SK-N-SH treated with all-trans-retinoic acid at 6 μM for 48 hours (cell line): Measurements from ENCODE around the gene CAV1.

Experiments used
- ATAC-seq: fragments of 200-7000 bp; cut with Tn5 transposase; 3 replicates; pipeline ENCODE4 v1.9.1; 2020; ENCODE audit warnings: mild to moderate bottlenecking, moderate library complexity
- ARNTL ChIP-seq: fragments of 450-650 bp; formaldehyde crosslinking; IDR thresholded peaks from 2 replicates; pipeline ENCODE4 v1.5.0; 2020; ENCODE audit warnings: low read depth, mild to moderate bottlenecking, moderate library complexity, borderline replicate concordance
- BACH2 ChIP-seq: fragments of 250-450 bp; sonication (Bioruptor Pico); IDR thresholded peaks from 2 replicates; pipeline ENCODE4 v1.9.0; 2021; ENCODE audit warnings: mild to moderate bottlenecking, borderline replicate concordance
- CSDC2 ChIP-seq: fragments of 250-450 bp; sonication (Bioruptor Pico); IDR thresholded peaks from 2 replicates; pipeline ENCODE4 v1.5.0; 2020; ENCODE audit warnings: mild to moderate bottlenecking, moderate library complexity
- ESRRG ChIP-seq: fragments of 250-450 bp; sonication (Bioruptor Pico); IDR thresholded peaks from 2 replicates; pipeline ENCODE4 v1.6.1; 2021; ENCODE audit warnings: mild to moderate bottlenecking
- GLIS3 ChIP-seq: fragments of 250-450 bp; sonication (Bioruptor Pico); IDR thresholded peaks from 2 replicates; pipeline ENCODE4 v1.5.0; 2020; ENCODE audit warnings: mild to moderate bottlenecking, moderate library complexity
- ISL1 ChIP-seq: fragments of 250-450 bp; sonication (Bioruptor Pico); IDR thresholded peaks from 2 replicates; pipeline ENCODE4 v2.1.2; 2022; ENCODE audit warnings: mild to moderate bottlenecking, moderate library complexity
- OSR1 ChIP-seq: fragments of 250-450 bp; sonication (Bioruptor Pico); IDR thresholded peaks from 2 replicates; pipeline ENCODE4 v1.8.0; 2022; ENCODE audit warnings: moderate library complexity, mild to moderate bottlenecking, inconsistent platforms
- PPARA ChIP-seq: fragments of 250-450 bp; sonication (Bioruptor Pico); IDR thresholded peaks from 2 replicates; pipeline ENCODE4 v1.5.0; 2020; ENCODE audit warnings: mild to moderate bottlenecking, borderline replicate concordance
- RARB ChIP-seq: fragments of 250-450 bp; sonication (Bioruptor Pico); IDR thresholded peaks from 2 replicates; pipeline ENCODE4 v1.8.0; 2021; ENCODE audit warnings: mild to moderate bottlenecking, moderate library complexity
- SNAI2 ChIP-seq: fragments of 250-450 bp; sonication (Bioruptor Pico); IDR thresholded peaks from 2 replicates; pipeline ENCODE4 v1.5.0; 2020; ENCODE audit warnings: mild to moderate bottlenecking, moderate library complexity
- TCF4 ChIP-seq: fragments of 250-450 bp; sonication (Bioruptor Pico); IDR thresholded peaks from 2 replicates; pipeline ENCODE4 v1.8.0; 2021; ENCODE audit warnings: mild to moderate bottlenecking, moderate library complexity, borderline replicate concordance
- TOX ChIP-seq: fragments of 250-450 bp; sonication (Bioruptor Pico); IDR thresholded peaks from 2 replicates; pipeline ENCODE4 v1.8.0; 2021; ENCODE audit warnings: mild to moderate bottlenecking, moderate library complexity, borderline replicate concordance
- ZC3H10 ChIP-seq: fragments of 250-450 bp; sonication (Bioruptor Pico); IDR thresholded peaks from 2 replicates; pipeline ENCODE4 v1.5.1; 2021; ENCODE audit warnings: mild to moderate bottlenecking, moderate library complexity
- ZFP3 ChIP-seq: fragments of 250-450 bp; sonication (Bioruptor Pico); IDR thresholded peaks from 2 replicates; pipeline ENCODE4 v1.5.0; 2020; ENCODE audit warnings: mild to moderate bottlenecking, moderate library complexity
- ZFP30 ChIP-seq: fragments of 450-650 bp; formaldehyde crosslinking; IDR thresholded peaks from 2 replicates; pipeline ENCODE4 v1.5.0; 2022; ENCODE audit warnings: mild to moderate bottlenecking, moderate library complexity
- ZNF565 ChIP-seq: fragments of 450-650 bp; formaldehyde crosslinking; conservative IDR thresholded peaks from 2 replicates; pipeline ENCODE4 v1.5.0; 2020; ENCODE audit warnings: low read depth, mild to moderate bottlenecking, moderate library complexity
- ZNF70 ChIP-seq: fragments of 450-650 bp; formaldehyde crosslinking; IDR thresholded peaks from 2 replicates; pipeline ENCODE4 v1.5.0; 2020; ENCODE audit warnings: mild to moderate bottlenecking, moderate library complexity
- ZNF8 ChIP-seq: fragments of 450-650 bp; formaldehyde crosslinking; IDR thresholded peaks from 2 replicates; pipeline ENCODE4 v1.5.0; 2020; ENCODE audit warnings: mild to moderate bottlenecking, moderate library complexity
- TF ChIP-seq, protein P1 (sequence below): fragments of 250-450 bp; sonication (Bioruptor Pico); IDR thresholded peaks from 2 replicates; pipeline ENCODE4 v1.8.0; 2021; ENCODE audit warnings: low read depth, mild to moderate bottlenecking, moderate library complexity, borderline replicate concordance
- TF ChIP-seq, protein P2 (sequence below): fragments of 250-450 bp; sonication (Bioruptor Pico); IDR thresholded peaks from 2 replicates; pipeline ENCODE4 v1.5.1; 2020; ENCODE audit warnings: low read depth, mild to moderate bottlenecking, moderate library complexity

The CAV1 gene

DNA sequence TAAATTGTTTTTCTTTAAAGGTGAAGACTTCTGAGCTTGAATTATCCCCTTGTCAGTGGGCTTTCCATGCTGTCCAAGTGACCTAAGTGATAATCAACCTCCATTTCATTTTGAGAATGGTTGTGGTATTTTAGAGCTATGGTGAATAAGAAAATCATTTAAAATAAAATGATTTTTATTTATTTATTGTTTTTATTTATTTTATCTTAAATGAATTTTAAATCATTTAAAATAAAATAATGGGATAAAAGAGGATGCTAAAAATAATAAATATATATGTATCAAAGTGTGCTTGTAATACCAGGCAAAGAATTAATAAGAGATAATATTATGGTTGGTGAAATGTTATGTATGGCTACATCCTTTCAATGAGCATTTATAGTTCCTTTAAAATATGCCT lies 24.5 kb downstream of the CAV1 start:
- TF ChIP-seq ZFP3 (CRISPR knock-in tag) (no peak), CSDC2 (no peak), ESRRG (no peak), ZNF8 (no peak)
- no peak for ATAC-seq

DNA sequence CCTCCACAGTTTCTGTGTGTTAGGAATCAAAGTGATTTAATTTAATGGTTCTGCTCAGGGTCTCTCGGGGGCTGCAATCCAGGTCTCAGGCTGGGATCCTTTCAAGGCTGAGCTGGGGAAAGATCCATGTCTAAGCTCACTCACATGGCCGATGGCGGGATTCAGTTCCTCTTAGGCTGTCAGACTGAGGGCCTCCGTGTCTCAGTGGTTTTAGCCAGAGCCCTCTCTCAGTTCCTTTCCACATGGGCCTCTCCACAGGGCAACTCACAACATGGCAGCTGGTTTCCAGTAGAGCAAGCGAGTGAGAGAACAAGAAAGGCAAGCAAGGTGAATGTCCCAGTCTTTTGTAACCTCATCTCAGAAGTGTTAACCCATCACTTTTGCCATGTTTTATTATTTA lies 26.9 kb downstream of the CAV1 start:
- TF ChIP-seq ZFP3 (CRISPR knock-in tag) (no peak), PPARA (CRISPR knock-in tag) (no peak), GLIS3 (CRISPR knock-in tag) (no peak), ZFP30 (CRISPR knock-in tag) (no peak), BACH2 (CRISPR knock-in tag) (no peak), ZC3H10 (CRISPR knock-in tag) (no peak), CSDC2 (no peak), TCF4 (no peak), SNAI2 (CRISPR knock-in tag) (no peak), ZNF8 (no peak)
- TF ChIP-seq, protein P1, sequence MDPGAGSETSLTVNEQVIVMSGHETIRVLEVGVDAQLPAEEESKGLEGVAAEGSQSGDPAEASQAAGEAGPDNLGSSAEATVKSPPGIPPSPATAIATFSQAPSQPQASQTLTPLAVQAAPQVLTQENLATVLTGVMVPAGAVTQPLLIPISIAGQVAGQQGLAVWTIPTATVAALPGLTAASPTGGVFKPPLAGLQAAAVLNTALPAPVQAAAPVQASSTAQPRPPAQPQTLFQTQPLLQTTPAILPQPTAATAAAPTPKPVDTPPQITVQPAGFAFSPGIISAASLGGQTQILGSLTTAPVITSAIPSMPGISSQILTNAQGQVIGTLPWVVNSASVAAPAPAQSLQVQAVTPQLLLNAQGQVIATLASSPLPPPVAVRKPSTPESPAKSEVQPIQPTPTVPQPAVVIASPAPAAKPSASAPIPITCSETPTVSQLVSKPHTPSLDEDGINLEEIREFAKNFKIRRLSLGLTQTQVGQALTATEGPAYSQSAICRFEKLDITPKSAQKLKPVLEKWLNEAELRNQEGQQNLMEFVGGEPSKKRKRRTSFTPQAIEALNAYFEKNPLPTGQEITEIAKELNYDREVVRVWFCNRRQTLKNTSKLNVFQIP (CRISPR knock-in tag): no peak
- ATAC-seq: no peak

DNA sequence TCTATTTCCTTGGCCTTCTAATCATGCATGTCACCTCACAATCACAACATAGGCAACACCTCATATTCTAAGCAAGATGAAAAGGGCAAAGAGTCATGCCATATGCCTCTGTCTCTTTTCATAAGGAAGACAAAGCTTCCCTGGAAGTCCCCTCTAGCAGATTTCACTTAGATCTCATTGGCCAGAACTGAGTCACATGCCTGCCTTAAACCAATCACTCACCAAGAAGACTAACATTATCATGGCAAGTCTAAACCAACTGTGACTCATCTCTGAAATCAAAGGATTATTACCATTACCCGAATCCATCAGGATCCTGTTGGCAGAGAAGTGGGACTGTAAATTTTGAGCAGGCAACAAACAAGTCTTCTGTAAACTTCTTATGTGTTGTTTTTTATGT lies 27.8 kb downstream of the CAV1 start:
- ATAC-seq: peak; percentile 46
- TF ChIP-seq, protein P2, sequence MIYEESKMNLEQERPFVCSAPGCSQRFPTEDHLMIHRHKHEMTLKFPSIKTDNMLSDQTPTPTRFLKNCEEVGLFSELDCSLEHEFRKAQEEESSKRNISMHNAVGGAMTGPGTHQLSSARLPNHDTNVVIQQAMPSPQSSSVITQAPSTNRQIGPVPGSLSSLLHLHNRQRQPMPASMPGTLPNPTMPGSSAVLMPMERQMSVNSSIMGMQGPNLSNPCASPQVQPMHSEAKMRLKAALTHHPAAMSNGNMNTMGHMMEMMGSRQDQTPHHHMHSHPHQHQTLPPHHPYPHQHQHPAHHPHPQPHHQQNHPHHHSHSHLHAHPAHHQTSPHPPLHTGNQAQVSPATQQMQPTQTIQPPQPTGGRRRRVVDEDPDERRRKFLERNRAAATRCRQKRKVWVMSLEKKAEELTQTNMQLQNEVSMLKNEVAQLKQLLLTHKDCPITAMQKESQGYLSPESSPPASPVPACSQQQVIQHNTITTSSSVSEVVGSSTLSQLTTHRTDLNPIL (CRISPR knock-in tag): no peak
- TF ChIP-seq ZC3H10 (CRISPR knock-in tag) (no peak), ESRRG (no peak), ZNF70 (no peak), CSDC2 (no peak), TCF4 (no peak), ZFP30 (CRISPR knock-in tag) (no peak), ZFP3 (CRISPR knock-in tag) (no peak), ZNF565 (CRISPR knock-in tag) (no peak), ISL1 (CRISPR knock-in tag) (no peak), OSR1 (CRISPR knock-in tag) (no peak), SNAI2 (CRISPR knock-in tag) (no peak), ZNF8 (no peak), TOX (CRISPR knock-in tag) (no peak)
- TF ChIP-seq, protein P1 (CRISPR knock-in tag): no peak
- TF ChIP-seq, all 23 proteins: peak for 0

DNA sequence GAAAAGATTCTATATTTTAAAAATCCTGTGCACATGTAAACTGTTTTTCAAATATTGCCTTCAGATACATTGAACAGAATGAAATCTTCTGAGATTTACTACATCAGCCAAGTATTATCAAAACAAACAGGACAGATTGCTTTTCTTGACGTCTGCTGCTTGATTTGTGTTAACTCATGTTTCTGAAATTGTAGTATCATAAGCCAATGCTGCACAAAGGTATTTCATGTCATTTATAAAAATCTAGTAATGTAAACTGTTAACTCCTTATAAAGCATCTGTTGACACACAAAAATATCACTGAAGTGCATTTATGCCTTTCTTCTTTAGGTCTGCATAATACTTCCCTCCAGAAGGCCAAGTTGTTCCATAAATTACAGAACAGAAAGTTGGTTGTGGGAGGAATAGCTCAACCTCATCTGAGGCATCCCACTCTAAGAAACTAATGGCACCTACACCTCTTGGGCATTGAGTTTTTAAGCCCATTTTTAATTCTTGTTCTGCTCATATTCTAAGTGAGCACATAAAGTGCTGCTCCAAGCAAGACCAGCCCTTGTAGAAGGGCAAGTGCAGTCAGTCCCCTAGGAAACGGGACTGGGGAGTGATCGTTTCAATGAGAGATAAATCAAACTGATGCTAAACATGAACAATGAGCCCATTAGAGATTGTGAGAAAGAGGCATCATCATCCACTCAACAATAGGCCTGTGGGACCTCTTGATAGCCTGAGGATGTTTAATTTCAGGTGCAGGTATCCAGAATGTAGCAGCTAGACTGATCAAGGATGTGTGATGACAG lies 28.5 kb downstream of the CAV1 start:
- ATAC-seq: no peak
- TF ChIP-seq ZNF70 (no peak), ZFP30 (CRISPR knock-in tag) (no peak), ZFP3 (CRISPR knock-in tag) (no peak), ZC3H10 (CRISPR knock-in tag) (no peak), BACH2 (CRISPR knock-in tag) (no peak), ARNTL (CRISPR knock-in tag) (no peak), CSDC2 (no peak), OSR1 (CRISPR knock-in tag) (no peak), RARB (no peak), ZNF565 (CRISPR knock-in tag) (no peak)
- TF ChIP-seq, protein P1 (CRISPR knock-in tag): no peak

DNA sequence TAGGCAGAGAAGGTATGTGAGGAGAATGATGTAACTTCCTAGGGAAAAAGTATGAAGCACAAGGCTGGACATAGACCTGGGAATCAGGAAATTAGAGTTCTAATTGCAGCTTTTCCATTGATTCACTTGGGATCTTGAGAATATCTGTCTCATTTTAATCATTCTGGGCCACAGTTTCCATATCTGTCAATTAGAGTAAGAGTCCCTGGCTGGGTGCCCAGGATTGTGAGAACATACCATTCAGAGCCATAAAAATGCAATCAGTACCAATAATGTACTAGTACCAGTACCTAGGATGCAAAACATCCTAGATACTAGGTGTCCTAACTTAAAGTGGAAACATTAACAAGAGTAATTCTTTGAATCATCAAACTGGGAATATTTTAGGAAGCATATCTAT lies 29.6 kb downstream of the CAV1 start:
- ATAC-seq: peak; percentile 32
- TF ChIP-seq, protein P2 (CRISPR knock-in tag): no peak
- no peak for TF ChIP-seq ZFP30 (CRISPR knock-in tag)
- TF ChIP-seq ARNTL (CRISPR knock-in tag): no peak
- TF ChIP-seq, all 23 proteins: peak for 0
